ENCODE results near the gene COLEC11. TPM values are rescaled to one million over a fixed set of nuclear protein-coding genes. Genes with fewer than 3 reads are reported as not detected.

The COLEC11 gene
- total RNA-seq, 1 donor from 2014 or later: 0.26 TPM

DNA sequence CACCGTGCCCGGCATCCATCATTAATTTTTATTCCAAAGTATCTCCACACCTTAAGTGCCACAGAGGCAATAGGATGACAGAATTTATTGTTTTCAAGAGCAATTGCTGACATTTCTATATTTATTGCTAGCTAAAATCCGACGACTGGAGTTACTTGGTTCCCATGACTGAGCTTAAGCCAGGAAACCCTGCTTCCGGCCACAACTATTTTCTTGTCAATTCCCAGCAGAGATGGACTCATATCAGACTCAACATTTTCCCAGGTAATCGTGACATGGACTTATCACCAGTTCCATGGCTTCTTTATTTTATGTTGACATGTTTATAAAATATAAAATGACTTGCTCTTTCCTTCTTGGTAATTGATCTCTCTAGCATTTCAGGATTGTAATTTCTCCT lies 87.9 kb downstream of the COLEC11 start:
- DNase-seq (ENCODE audit: low read depth) (no peak), FAIRE-seq (no peak)
- TF ChIP-seq, protein P1, sequence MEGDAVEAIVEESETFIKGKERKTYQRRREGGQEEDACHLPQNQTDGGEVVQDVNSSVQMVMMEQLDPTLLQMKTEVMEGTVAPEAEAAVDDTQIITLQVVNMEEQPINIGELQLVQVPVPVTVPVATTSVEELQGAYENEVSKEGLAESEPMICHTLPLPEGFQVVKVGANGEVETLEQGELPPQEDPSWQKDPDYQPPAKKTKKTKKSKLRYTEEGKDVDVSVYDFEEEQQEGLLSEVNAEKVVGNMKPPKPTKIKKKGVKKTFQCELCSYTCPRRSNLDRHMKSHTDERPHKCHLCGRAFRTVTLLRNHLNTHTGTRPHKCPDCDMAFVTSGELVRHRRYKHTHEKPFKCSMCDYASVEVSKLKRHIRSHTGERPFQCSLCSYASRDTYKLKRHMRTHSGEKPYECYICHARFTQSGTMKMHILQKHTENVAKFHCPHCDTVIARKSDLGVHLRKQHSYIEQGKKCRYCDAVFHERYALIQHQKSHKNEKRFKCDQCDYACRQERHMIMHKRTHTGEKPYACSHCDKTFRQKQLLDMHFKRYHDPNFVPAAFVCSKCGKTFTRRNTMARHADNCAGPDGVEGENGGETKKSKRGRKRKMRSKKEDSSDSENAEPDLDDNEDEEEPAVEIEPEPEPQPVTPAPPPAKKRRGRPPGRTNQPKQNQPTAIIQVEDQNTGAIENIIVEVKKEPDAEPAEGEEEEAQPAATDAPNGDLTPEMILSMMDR (IDR thresholded peaks at IDR 0.05; ENCODE audit: insufficient read depth, low read length, severe bottlenecking): no peak
- Histone ChIP-seq H3K27me3 (ENCODE audit: control insufficient read depth, insufficient read depth, low read length) (no peaks in the 10 kb centered on the region), H3K36me3 (ENCODE audit: control insufficient read depth, insufficient read depth, low read length) (no peaks in the 10 kb centered on the region), H3K4me3 (ENCODE audit: low read depth, low read length) (no peak overlapping the region)

DNA sequence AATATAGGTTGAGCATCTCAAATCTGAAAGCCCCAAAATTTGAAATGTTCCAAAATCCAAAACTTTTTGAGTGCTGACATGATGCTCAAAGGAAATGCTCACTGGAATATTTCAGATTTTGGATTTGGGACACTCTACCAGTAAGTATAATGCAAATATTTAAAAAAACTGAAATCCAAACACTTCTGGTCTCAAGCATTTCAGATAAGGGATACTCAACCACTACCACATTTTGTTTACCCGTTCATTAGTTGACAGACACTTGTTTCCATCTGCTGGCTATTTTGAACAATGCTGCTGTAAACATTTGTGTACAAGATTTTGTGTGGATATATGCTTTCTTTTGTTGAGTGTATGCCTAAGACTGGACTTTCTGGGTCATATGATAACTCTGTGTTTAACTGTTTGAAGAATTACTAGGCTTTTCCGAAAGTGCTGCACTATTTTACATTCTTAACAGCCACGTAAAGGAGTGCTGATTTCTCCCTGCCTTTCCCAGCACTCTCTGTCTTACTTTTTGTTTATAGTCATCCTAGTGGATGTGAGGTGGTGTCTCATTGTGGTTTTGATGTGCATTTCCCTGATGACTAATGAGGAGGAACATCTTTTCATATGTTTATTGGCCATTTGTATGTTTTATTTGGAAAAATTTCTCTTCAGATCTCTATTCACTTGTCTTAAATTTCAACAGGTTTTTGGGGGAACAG lies 89.0 kb downstream of the COLEC11 start:
- DNase-seq (ENCODE audit: low read depth): peak; percentile 25
- H3K4me3 ChIP-seq (ENCODE audit: low read depth, low read length): no peak overlapping the region
- no peak for FAIRE-seq
- H3K27me3 ChIP-seq (ENCODE audit: control insufficient read depth, insufficient read depth, low read length): no peaks in the 10 kb centered on the region
- TF ChIP-seq, protein P1 (IDR thresholded peaks at IDR 0.05; ENCODE audit: insufficient read depth, low read length, severe bottlenecking): no peak
- no peaks in the 10 kb centered on the region for H3K36me3 ChIP-seq (ENCODE audit: control insufficient read depth, insufficient read depth, low read length)

DNA sequence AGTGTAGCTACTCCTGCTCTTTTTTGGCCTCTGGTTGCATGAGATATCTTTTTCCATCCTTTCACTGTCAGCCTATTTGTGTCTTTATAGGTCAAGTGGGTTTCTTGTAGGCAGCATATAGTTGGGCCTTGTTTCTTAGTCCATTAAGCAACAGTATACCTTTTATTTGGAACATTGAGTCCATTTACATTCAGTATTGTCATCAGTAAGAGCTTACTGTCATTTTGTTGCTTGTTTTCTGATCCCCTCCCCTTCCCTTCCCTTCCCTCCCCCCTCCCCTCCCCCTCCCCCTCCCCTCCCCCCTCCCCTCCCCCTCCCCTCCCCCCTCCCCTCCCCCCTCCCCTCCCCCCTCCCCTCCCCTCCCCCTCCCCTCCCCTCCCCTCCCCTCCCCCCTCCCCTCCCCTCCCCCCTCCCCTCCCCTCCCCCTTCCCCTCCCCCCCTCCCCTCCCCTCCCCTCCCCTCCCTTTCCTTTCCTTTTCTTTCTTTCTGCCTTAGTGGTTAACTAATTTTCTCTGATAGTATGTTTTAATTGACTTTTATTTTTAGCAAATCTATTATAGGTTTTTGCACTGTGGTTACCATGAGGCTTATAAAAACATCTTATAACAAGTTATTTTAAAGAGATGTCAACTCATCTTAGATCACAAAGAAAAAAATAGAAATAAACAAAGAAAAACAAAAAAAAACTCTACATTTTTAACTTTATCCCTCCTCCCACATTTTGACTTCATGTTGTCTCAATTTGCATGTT lies 95.3 kb downstream of the COLEC11 start:
- no peak overlapping the region for H3K4me3 ChIP-seq (ENCODE audit: low read depth, low read length)
- H3K27me3 ChIP-seq (ENCODE audit: control insufficient read depth, insufficient read depth, low read length): no peaks in the 10 kb centered on the region
- no peak for DNase-seq (ENCODE audit: low read depth)
- TF ChIP-seq, protein P1 (IDR thresholded peaks at IDR 0.05; ENCODE audit: insufficient read depth, low read length, severe bottlenecking): no peak
- FAIRE-seq: no peak
- no peaks in the 10 kb centered on the region for H3K36me3 ChIP-seq (ENCODE audit: control insufficient read depth, insufficient read depth, low read length)

DNA sequence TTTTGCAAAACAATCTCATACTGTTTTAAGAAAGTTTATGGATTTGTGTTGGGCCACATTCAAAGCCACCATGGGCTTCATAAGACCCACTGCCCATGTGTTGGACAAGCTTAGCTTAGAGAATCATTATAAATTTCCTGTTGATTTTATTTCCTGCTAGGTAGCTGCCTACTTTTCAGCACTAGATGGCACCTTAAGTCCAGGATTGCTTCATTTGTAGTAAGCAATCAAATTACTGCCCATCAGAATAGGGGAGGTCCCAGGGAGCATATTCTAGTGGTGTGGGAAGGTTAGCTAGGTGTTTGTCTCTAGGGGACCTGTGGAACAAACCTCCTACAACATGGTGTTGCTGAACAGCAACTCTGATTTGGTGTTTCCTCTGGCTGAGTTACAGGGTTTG lies 97.5 kb downstream of the COLEC11 start:
- Histone ChIP-seq H3K4me3 (ENCODE audit: low read depth, low read length) (no peak overlapping the region), H3K36me3 (ENCODE audit: control insufficient read depth, insufficient read depth, low read length) (no peaks in the 10 kb centered on the region), H3K27me3 (ENCODE audit: control insufficient read depth, insufficient read depth, low read length) (no peaks in the 10 kb centered on the region)
- TF ChIP-seq, protein P1 (IDR thresholded peaks at IDR 0.05; ENCODE audit: insufficient read depth, low read length, severe bottlenecking): peak; percentile 49
- FAIRE-seq: peak; percentile 7
- peak; percentile 45 for DNase-seq (ENCODE audit: low read depth)

Other genes with a start within 250 kb of the COLEC11 start
- 41.2 and 44.5 TPM in 2 replicates for gene EIPR1, start 217.3 kb upstream of the COLEC11 start, total RNA-seq
- 52.9 and 94.3 TPM in 2 replicates for gene TRAPPC12, start 215.4 kb upstream of the COLEC11 start, total RNA-seq
- 21.9 and 29.5 TPM in 2 replicates for gene ADI1, start 75.6 kb upstream of the COLEC11 start, total RNA-seq
- gene RNASEH1, start 36.8 kb upstream of the COLEC11 start, total RNA-seq: 43.1 and 51.9 TPM in 2 replicates
- gene RPS7, start 19.9 kb upstream of the COLEC11 start, total RNA-seq: 1,493 and 1,994 TPM in 2 replicates
- gene ALLC, start 63.1 kb downstream of the COLEC11 start, total RNA-seq: not detected in 2 replicates
- not detected in 2 replicates for gene DCDC2C, start 108.5 kb downstream of the COLEC11 start, total RNA-seq